Parathyroid adenoma (tissue), 2 donors: ENCODE results near the gene LMX1A.

Source experiments
- H2AFZ ChIP-seq: fragments of 300-600 bp; sonication (generic); one replicate; pipeline ENCODE4 v1.7.0; 2017; ENCODE audit warnings: antibody characterized with exemption, mild to moderate bottlenecking
- H3K27ac ChIP-seq: fragments of 300-600 bp; sonication (generic); one replicate; pipeline ENCODE4 v1.7.0; 2017
- H3K27me3 ChIP-seq: fragments of 300-600 bp; sonication (generic); one replicate; pipeline ENCODE4 v1.7.0; 2017; ENCODE audit warnings: low read length; ENCODE audit not compliant: control insufficient read depth, insufficient read depth
- H3K36me3 ChIP-seq: fragments of 300-600 bp; sonication (generic); one replicate; pipeline ENCODE4 v1.7.0; 2017; ENCODE audit warnings: low read length; ENCODE audit not compliant: control insufficient read depth, insufficient read depth
- H3K4me1 ChIP-seq: fragments of 300-600 bp; sonication (generic); one replicate; pipeline ENCODE4 v1.7.0; 2017; ENCODE audit warnings: control low read depth
- H3K4me2 ChIP-seq: fragments of 300-600 bp; sonication (generic); one replicate; pipeline ENCODE4 v1.7.0; 2017; ENCODE audit warnings: low read length
- H3K4me3 ChIP-seq: fragments of 300-600 bp; sonication (generic); one replicate; pipeline ENCODE4 v1.7.0; 2017; ENCODE audit warnings: low read depth, low read length
- H3K79me2 ChIP-seq: fragments of 300-600 bp; sonication (generic); one replicate; pipeline ENCODE4 v1.7.0; 2017; ENCODE audit warnings: control low read depth
- H3K9ac ChIP-seq: fragments of 300-600 bp; sonication (generic); one replicate; pipeline ENCODE4 v1.7.0; 2017; ENCODE audit warnings: mild to moderate bottlenecking
- H3K9me3 ChIP-seq: fragments of 300-600 bp; sonication (generic); one replicate; pipeline ENCODE4 v1.7.0; 2017; ENCODE audit warnings: low read length; ENCODE audit not compliant: control insufficient read depth
- CTCF ChIP-seq: fragments of 300-600 bp; sonication (generic); IDR thresholded peaks from one replicate; pipeline ENCODE4 v1.7.0; 2017; ENCODE audit warnings: antibody characterized with exemption, mild to moderate bottlenecking
- donor health status: primary hyperparathyroidism.

LMX1A gene

DNA sequence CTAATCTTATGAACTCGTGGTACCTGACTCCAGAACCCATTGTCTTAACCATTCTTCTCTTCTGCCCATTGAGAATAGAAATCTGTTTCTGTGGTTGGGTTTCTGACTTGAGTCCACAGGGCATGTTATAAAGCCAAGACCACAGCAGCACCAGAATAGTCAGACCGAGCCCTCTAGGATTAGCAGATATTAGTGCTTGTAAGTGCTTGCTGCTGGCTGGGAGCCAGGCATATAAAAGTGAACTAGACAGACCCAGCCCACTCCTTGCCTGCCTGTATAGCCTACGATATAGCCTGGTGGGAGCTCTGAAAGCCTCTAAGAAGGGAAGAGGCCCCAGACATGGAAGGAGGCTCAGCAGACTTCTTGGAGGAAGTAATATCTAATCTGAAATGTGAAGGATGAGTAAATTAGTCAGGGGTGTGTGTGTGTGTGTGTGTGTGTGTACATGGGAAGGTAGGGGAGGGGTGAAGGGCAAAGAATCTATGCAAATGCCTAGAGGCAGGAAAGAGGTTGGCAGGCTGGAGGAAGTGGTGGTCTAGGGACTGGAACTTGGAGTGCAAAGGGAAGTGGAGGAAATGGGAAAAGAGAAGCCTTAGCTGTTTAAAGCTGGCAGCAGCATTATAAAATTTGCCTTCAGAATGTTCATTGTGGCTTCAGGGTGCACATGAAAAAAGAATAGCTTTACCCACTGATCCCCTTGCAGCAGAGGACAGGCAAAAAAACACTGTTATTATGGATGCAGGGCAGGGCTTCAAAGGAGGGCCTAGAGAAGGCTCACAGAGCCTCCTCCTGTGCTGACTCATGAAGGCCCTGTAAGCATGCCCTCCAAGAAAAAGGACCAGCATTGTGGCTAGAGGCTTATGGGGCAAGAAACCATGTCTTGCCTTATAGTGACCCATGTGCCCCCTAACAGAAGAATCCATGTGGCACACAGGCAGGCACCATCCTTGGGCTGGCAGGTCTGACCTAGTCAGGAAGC lies 169.2 kb downstream of the LMX1A start:
- Histone ChIP-seq H3K36me3 (no peaks in the 10 kb centered on the region), H3K4me3 (no peak overlapping the region), H3K27ac (no peak overlapping the region), H3K79me2 (no peaks in the 10 kb centered on the region), H3K4me1 (no peaks in the 10 kb centered on the region), H2AFZ (no peak overlapping the region), H3K27me3 (no peaks in the 10 kb centered on the region), H3K9ac (no peak overlapping the region), H3K9me3 (no peaks in the 10 kb centered on the region), H3K4me2 (no peak overlapping the region)
- TF ChIP-seq CTCF, result no peak

- no peak overlapping the region for H3K4me2 ChIP-seq
- no peak overlapping the region for H3K9ac ChIP-seq
- TF ChIP-seq CTCF, result no peak
- no peaks in the 10 kb centered on the region for H3K4me1 ChIP-seq
- H3K4me3 ChIP-seq, result no peak overlapping the region
- no peak overlapping the region for H2AFZ ChIP-seq
- no peaks in the 10 kb centered on the region for H3K36me3 ChIP-seq
- H3K27ac ChIP-seq, result no peak overlapping the region
- H3K27me3 ChIP-seq, result no peaks in the 10 kb centered on the region
- no peaks in the 10 kb centered on the region for H3K79me2 ChIP-seq
- no peaks in the 10 kb centered on the region for H3K9me3 ChIP-seq
These were observed 171.2 kb downstream of the LMX1A start for GRCh38 chr1:165185161-165185889.

DNA sequence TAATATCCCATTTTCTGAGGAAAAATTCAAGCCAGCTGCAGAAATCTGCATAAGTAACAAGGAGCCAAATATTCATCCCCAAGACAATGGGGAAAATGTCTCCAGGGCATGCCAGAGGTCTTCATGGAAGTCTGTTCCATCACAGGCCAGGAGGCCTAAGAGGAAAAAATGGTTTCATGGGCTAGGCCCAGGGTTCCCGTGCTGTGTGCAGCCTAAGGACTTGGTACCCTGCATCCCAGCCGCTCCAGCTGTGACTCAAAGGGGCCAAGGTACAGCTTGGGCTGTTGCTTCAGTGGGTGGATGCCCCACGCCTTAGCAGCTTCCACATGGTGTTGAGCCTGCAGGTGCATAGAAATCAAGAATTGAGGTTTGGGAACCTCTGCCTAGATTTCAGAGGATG lies 173.5 kb downstream of the LMX1A start:
- H3K36me3 ChIP-seq, result no peaks in the 10 kb centered on the region
- H3K4me1 ChIP-seq, result no peaks in the 10 kb centered on the region
- no peaks in the 10 kb centered on the region for H3K9me3 ChIP-seq
- no peaks in the 10 kb centered on the region for H3K27me3 ChIP-seq
- no peak overlapping the region for H3K27ac ChIP-seq
- no peak overlapping the region for H2AFZ ChIP-seq
- no peak overlapping the region for H3K4me3 ChIP-seq
- H3K79me2 ChIP-seq, result no peaks in the 10 kb centered on the region
- H3K9ac ChIP-seq, result no peak overlapping the region
- H3K4me2 ChIP-seq, result no peak overlapping the region
- no peak for TF ChIP-seq CTCF

GRCh38 chr1:165179306-165179705 lies 177.2 kb downstream of the LMX1A start:
- Histone ChIP-seq H3K27ac (no peak overlapping the region), H3K4me1 (no peaks in the 10 kb centered on the region), H3K79me2 (no peaks in the 10 kb centered on the region), H2AFZ (no peak overlapping the region), H3K36me3 (no peaks in the 10 kb centered on the region), H3K9me3 (no peaks in the 10 kb centered on the region), H3K9ac (no peak overlapping the region), H3K4me2 (no peak overlapping the region), H3K27me3 (no peaks in the 10 kb centered on the region), H3K4me3 (no peak overlapping the region)
- TF ChIP-seq CTCF, result no peak
